Body of pancreas (tissue), 4 donors: ENCODE measurements around the gene SLCO3A1.

Source experiments
- CTCF ChIP-seq, 7 experiments: fragments of 450-650 bp in 4 of 7; fragments of 200-600 bp in 3 of 7; sonication (generic) in 3 of 7; IDR thresholded peaks; one replicate each; pipeline ENCODE4 v1.5.1; 2016 to 2019; ENCODE audit warnings: antibody characterized with exemption in 7 of 7
- POLR2A ChIP-seq, 3 donors: fragments of 450-650 bp; IDR thresholded peaks; one replicate each; pipeline ENCODE4 v1.6.1; 2016; ENCODE audit warnings: antibody characterized with exemption in 3 of 3, mild to moderate bottlenecking in 2 of 3

- TF ChIP-seq CTCF (IDR thresholded peaks at IDR 0.05) (no peak), POLR2A (IDR thresholded peaks at IDR 0.05) (no peak)
These were observed 64.3 kb downstream of the SLCO3A1 start for GRCh38 chr15:91917686-91918360.
